GM21619 (cell line): ENCODE results near the gene AP2B1.
"Not testable (repeated sequence)": the region's sequence is repeated elsewhere in the genome, so short reads cannot be mapped to it uniquely, and the experiment has no call there.

Source experiments
- ATAC-seq: cut with Tn5 transposase; IDR thresholded peaks from one replicate; pipeline ENCODE4 v1.9.1; 2021; ENCODE audit not compliant: unreplicated experiment

Gene AP2B1

DNA sequence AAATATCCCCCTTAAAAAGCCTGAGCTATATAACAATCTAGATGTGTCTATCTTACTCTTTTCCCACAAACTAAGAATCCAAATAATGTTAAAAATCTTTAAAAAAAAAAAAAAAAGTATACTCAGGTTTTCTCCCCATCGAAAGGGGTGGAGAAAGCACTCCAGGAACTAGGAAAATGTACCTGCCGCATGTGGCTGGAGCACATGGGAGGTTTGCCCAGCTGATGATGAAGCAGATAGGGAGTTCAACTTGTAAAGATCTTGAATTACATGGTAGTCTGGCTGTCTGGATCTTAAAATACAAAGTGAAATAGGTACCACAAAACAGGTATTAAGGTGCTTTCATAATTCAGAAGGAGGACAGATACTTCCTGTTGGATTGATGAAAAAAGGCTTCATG lies 17.7 kb upstream of the AP2B1 start:
- no peak for ATAC-seq

DNA sequence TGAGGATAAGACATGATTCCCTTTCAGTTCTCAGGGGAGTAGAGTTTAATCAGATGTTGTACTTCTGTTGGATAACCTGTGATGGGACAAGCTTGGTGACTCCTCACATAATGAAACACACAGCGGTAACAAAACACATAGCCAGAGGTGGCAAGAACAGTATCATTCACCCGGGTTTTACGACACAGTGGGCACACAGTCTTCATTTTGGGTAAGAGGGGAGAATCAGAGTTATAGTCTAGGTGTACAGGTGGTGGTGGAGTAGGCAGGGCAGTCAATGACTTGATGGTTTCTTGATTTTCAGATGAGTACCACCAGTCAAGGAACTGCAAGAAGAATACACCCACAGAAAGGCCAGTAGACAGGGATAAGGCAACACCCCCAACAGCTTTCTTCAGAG lies 11.4 kb upstream of the AP2B1 start:
- no peak for ATAC-seq

DNA sequence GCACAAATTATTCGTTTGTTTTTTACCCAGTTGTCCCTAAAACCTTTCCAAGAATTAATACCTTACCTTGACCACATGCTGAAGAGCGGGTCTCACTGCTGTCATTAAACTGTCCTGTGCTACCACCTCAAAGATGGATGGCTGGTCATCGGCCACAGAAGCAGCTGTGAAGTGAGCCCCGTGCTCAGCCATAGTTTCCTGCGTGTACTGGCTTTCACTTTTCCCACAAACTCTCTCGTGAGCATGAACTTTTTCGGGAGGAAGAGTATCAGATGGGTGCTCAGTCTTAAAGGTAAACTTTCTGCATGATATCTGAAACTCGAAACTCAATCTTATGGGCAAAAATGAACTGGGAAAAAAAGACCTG lies 9.3 kb upstream of the AP2B1 start:
- ATAC-seq: no peak

DNA sequence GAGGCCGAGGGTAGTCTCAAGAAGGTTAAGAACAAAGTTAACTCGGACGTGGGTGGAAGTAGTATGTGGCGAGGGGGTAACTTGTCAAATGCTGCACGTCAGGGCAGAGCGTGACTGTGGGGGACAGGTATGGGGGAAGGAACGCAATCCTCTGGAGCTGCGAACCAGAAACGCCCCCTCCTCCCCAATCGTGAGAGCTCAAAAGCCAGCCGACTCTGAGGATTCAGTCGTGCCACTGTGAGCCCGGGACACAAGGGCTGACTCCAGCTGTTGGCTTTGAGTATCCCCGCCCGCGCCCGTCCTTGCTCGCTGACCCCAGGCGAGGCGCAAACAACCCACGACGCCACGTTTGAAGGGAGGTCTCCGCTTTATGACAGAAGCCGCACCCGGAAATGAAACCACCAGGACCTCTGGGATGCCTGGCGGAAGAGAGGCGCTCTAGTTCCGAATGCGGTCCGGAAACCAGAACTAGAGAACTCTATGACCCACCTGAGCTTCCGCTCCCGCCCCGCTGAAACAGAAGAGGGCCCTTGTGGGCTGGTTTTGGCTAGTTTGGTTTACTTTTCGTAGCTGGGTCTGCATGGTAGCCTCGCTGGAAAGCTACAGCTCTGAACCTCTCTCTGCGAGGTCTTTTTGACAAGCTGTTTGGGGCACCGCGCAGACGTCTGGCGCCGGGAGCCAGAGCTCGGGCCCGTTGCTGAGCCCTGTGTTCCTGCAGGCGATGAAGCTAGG lies 8.8 kb upstream of the AP2B1 start, which contains the start of gene PEX12:
TSS of gene PEX12 (minus strand) at position 375 of the 732 bp plus-strand sequence. CDS start 550 bp downstream, outside the sequence.
- peak; percentile 91 for ATAC-seq

DNA sequence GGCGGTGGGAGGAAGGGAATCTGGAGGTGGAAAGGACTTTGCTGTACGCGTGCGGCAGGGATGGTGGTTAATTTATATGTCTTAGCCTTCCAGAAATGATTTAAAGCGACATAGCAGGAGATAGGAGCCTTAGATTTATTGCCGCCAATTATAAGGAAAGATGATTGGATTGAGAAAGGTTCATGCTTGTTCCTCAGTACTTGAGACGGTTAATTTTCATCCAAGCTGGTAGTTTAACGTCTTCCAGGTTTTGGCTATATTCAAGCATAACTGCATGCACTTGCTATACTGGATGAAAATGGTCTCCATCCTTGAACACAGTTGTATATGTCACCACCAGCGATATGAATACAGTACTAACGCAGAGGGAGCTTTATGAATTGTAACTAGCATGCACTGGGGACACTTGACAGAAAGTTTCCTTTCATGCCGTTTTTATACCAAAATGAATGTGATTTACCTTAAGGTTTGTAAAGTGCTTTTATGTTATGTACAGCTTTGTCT lies 8.1 kb upstream of the AP2B1 start:
- ATAC-seq: no peak

DNA sequence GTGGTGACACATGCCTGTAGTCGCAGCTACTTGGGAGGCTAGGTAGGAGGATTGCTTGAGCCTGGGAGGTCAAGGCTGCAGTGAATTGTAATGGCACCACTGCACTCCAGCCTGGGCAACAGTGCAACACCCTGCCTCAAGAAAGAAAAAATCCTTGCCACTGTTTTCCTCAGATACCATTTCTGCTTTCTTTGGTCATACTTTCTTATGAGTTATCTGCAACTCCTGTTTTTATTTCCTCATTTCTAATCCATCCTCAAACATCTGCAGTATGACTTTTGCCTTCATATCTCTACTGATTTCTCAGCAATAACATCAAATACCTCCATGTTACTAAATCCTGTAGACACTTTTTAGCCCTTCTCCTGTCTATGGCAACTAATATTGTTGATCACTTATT lies 3.1 kb upstream of the AP2B1 start:
- no peak for ATAC-seq

DNA sequence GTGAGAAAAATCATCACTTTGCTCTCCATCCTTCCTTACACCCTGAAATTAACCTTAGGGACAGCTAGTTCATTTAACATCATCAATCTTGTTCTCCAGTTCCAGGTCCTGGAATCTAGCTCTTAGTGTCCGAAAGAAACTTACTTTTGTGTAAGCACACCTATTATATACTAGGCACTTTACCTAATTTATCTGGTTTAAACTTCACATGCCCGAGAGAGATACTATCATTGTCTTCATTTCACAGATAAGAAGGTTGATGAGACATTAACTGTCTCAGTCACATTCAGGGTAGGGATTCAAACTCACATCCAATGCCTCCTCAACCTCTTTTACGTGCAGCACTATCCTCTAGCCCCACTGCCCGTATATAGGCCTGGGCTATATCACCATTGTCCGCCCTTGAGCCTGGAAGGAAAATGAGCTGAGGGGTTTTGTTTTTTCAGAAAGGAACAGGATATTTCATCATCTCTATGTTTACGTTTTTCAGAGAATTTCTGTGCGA lies 501 bp upstream of the AP2B1 start:
- ATAC-seq: no peak

DNA sequence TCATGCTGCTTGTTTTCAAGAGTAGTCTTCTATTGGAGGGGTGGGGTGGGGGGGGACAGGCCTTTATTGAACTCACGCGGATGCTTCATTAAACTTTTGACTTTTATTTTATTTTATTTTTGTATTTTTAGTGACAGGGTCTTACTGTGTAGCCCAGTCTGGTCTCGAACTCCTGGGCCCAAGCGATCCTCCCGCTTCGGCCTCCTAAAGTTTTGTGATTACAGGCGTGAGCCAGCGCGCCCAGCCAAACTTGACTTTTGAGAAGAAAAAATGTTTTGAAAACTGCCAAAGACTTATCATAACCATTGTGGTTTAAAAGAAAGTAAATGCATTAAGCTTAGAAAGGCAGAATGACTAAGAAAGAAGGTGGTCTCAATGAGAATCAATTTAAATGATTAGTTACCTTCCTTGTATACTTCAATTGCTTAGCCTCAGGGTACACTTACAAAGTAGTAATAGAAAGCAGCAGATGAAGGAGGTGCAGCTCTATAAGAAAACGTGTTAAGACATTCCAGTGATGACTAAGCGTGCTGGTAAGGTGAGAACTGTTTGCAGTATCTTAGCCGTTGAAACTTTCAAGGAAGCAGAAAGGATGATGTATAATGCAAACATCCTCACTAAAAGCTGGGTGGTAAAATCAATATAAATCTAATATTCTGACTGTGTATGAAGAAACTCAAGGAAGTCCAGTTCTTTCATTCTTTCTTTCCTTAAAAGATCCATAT lies 1.2 kb downstream of the AP2B1 start:
- ATAC-seq: no peak

DNA sequence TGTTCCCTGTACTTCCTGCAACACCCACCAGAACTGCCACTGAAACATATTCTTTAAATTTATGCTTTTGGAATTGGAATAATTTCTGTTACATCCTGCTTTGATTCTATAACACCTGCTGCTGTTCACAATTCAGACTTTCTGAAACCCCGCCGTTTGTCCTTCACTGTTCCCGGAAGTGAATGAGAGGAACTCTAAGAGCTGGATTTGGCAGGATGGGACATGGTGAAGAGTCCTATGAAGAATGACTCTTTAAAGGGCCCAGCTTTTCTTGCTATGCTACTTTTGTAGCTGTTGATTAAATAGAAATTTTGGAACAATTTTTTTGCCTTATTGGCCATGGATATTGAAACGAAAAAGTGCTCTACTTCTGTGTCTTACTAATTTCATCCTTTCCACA lies 8.9 kb downstream of the AP2B1 start:
- ATAC-seq: no peak

DNA sequence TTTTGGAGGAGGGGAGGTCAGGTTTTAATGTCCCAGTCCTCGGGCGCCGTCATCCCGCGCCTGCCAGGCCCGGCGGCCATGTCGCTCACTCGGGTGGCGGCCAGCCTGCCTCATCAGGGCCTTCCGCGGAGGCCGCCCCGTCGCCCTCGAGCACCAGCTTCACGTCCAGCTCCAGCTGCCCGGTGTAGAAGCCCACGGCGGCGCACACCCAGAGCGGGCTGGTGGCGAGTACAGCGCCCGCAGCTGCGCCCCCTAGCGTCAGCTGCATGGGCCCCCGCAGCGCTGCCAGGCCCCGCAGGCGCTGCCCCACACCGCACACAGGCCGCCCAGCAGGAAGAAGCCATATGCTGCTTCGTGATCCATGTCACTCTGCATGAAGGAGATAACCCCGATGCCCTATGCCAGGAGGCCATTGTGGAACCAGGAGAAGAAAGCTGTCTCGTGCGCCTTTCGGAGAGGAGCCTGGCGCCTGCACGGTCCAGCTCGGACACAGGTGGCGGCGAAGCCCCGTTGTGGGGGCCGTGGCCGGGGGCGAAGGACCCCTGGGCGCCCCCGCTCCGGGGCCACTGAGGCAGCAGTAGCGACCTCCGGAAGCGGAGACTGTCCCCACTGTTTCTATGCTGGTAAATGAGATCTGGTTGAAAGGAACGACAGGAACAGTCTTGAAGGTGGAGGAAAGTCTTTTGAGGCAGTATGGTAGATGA lies 9.6 kb downstream of the AP2B1 start:
- ATAC-seq: no peak

DNA sequence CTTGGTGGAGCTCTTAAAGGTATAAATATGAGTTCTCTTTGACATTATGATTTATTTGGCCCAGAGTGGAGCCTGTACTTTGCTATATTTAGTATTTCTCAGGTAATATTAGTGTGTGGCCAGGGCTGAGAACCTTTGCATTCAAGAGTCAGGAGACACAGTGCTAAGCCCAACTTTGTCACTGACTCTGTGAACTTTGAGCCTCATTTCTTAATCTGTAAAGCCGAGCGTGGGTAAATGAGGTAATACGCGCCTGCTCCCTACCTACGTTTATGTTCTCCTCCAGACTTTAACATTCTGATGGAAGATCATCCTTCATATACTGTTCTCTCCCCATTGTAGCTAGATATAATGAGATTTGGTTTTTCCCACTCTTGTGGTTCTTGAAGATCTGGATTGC lies 10.5 kb downstream of the AP2B1 start:
- no peak for ATAC-seq

DNA sequence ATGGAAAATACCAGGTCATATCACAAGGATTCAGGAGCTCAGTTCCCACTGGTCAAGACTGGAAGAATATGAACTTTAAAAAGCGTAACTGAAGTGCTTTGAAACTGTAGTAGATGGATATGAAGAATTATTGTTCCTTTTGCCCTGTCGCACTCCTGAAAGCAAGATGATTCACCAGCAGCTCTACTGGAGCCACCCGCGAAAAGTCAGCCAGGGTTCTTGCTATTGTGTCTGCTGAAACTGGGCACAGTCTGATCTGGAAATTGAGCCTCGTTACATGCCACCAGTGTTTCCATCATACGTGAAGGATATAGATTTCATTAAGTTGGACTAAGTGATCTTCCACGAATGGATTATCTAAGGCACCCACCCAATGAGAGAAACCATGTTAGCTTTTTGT lies 16.6 kb downstream of the AP2B1 start:
- no peak for ATAC-seq

DNA sequence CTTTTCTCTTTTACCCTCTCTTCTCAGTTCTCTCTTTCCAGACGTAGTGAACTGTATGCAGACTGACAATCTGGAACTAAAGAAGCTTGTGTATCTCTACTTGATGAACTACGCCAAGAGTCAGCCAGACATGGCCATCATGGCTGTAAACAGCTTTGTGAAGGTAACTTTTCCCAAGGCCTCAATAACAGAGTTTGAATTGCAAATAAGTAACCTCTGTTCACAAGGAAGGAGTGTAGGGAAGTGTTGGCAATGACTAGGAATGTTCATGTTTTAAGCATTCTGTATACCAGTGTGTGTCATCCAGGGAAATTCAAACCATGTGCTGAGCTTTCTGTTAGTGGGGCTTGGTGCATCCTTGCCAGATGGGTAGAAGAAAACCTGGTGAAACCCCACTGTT lies 18.6 kb downstream of the AP2B1 start:
- no peak for ATAC-seq

DNA sequence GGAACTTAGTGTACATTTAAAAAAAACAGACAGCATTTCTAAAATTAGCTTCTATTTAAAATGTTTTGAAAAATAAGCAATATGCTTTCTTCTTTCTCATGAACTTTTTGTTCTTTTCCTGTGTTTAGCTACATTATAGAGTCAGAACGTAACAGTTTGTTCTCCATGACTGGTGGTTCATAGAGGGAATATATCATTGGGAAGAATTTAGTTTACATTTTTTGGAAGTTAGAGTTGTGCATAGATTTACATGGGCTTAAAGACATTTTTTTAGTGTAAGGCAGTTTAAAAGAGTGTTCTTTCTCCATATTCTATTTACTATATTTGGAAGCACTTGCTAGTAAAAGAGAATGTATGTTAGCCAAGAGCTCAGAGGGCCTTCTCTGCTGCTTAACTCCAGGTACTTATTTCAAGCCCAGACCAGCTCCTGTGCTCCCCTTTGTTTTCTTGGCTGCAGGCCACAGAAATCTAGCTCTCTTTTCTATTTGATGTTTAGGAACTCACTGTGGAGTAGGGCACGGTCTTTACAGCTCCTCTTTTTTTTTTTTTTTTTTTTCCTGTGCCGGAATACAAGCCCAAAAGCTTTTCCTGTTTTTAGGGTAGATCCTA lies 20.2 kb downstream of the AP2B1 start:
- ATAC-seq: no peak

DNA sequence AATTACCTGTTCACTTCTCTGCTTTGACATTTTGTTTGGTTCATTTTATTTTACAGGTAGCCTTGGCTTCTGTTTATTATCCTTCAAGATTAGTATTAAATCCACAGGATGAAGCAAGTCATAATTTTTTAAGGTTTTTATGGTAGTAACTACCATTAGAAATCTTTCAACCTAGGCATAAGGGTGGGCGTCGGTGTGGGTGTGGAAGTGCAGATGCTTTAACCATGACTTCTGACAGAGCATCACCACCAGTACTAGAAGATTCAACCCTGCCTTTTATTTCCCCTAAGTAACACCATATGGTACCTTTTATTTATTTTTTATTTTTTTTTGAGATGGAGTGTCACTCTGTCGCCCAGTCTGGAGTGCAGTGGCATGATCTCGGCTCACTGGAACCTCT lies 22.7 kb downstream of the AP2B1 start:
- ATAC-seq: no peak

DNA sequence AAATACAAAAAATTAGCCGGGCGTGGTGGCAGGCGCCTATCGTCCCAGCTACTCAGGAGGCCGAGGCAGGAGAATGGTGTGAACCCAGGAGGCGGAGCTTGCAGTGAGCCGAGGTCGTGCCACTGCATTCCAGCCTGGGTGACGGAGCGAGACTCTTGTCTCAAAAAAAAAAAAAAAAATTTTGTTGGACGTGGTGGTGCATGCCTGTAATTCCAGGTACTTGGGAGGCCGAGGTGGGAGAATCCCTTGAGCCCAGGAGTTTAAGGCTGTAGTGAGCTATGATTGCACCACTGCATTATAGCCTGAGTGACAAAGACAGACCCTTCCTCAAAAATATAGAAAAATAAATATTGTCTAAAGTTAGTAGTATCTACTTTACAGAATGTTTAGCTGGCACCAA lies 23.6 kb downstream of the AP2B1 start:
- ATAC-seq: not testable (repeated sequence)

DNA sequence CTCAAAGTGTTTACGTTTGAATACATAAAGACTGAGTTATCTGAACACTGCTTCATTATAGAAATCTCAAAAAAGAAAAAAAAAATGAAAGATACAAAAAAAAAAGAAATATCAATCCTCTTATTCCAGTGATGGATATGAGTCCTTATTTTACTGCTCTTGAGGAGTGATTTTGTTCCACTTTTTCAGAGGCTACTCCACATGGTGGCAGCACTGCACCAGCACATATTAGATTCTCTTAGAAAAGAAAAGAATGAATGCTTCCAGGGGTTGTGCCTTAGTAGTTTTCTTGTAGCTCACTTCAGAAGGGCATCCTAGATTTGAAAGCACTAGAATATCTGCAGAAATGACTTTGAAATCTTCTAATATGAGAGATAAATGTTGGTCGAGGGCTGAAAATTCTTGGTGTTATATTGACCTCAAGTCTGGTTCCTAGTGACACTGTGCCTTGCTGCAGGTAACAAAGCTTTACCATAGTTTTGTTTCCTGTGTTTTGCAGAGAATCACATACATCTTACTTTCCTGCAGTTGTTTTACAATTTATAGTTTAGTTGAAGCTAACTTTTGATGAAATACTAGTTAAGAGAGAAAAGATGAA lies 25.9 kb downstream of the AP2B1 start:
- ATAC-seq: no peak

DNA sequence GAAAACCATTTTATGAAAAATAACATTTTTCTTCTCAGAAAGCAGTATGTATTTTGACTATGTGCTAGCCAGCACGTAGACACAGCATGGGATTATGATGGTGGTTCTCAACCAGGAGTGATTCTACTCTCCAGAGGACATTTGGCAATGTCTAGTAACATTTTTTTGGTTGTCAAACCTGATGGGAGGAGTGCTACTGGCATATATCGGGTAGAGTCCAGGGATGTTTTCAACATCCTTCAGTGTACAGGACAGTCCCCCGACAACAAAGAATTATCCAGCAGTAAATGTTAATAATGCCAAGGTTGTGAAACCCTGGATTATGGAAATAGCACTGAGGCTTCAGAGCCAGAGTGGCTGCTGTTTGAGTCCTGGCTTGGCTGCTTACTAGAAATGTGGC lies 27.7 kb downstream of the AP2B1 start:
- no peak for ATAC-seq

DNA sequence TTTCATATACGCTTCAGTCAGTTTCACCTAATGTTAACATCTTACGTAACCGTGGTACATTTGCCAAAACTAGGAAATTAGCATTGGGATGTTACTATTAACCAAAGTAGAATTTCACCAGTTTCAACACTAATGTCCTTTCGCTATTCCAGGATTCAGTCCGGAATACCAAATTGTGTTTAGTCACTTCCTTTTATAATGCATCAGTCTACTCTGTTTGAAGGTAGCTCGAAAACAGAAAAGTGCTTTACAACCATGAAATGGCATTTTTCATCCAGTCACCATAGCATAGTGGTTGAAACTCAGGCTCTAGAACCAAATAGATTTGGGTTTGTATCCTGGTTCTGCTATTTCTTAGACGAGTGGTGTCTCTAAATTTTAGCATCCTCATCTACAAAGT lies 29.4 kb downstream of the AP2B1 start:
- ATAC-seq: no peak

DNA sequence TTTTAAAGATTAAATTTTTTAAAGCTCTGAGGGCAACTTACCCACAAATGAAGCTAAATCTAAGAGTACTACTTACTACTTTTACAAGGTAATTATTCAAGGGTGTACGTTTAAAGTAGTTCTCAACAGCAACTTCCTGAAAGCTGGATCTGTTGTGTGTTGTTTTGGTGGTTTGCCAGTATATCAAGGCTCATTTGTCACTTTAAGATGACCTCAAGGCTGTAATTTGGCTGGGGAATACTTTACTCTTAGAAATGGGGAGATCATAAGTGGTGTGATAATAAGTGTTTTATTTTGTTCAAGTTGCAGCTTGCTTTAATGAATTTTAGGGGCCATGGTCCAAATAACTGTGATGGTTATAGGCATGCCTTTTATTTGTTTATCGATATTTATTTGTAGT lies 30.4 kb downstream of the AP2B1 start:
- ATAC-seq: no peak

DNA sequence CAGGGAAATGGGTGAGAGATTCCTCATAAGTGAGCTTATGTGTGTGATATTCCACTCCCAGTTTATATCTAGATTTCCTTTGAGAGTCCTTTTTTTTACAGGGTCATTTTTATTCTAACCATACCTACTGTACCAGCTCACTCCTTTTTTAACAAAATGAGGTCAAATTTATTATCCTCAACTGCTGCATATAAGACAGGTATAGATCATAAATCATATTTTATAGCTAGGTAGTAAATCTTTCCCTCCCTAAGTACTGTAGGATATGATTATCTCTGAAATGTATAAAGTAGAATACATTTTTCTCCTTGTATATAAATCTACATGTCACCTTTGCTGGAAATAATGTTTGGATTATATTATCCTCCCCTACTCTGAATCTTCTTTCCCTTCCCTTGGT lies 31.5 kb downstream of the AP2B1 start:
- ATAC-seq: no peak
